Natural killer cell (primary cell): ENCODE data around the gene RPGR. TPM values are rescaled to one million over a fixed set of nuclear protein-coding genes. Genes with fewer than 3 reads are reported as not detected.

Experiments used
- ATAC-seq, 3 donors: fragments of 150-1000 bp in 2 of 3; fragments of 200-7000 bp in 1 of 3; cut with Tn5 transposase; 1 replicate in 1 of 3; 2 replicates in 2 of 3; pipeline ENCODE4 v1.10.0; 2021; ENCODE audit warnings: mild to moderate bottlenecking in 2 of 3, moderate library complexity in 2 of 3
- DNase-seq, 2 donors: peaks; one replicate each; pipeline versions ENCODE4 v3.0.0 to v3.0.0-alpha.2; 2013 to 2021; ENCODE audit warnings: mixed read lengths in 1 of 2
- H3K27ac ChIP-seq: one replicate; pipeline ENCODE4 v1.5.1; 2013; ENCODE audit warnings: mild to moderate bottlenecking, low read length
- H3K27me3 ChIP-seq: one replicate; pipeline ENCODE4 v1.6.1; 2013; ENCODE audit warnings: low read length; ENCODE audit not compliant: control insufficient read depth, insufficient read depth
- H3K36me3 ChIP-seq: one replicate; pipeline ENCODE4 v1.6.1; 2013; ENCODE audit warnings: low read length; ENCODE audit not compliant: control insufficient read depth, insufficient read depth
- H3K4me1 ChIP-seq: one replicate; pipeline ENCODE4 v1.6.1; 2013; ENCODE audit warnings: low read length; ENCODE audit not compliant: control insufficient read depth, insufficient read depth
- H3K4me3 ChIP-seq: one replicate; pipeline ENCODE4 v1.5.1; 2013; ENCODE audit warnings: low read length
- H3K9me3 ChIP-seq: one replicate; pipeline ENCODE4 v1.6.1; 2013; ENCODE audit warnings: low read length; ENCODE audit not compliant: control insufficient read depth, insufficient read depth
- H3K27ac Mint-ChIP-seq, 2 donors: one replicate each; pipeline ENCODE4 v1.8.0; 2022; ENCODE audit warnings: mild to moderate bottlenecking in 2 of 2, mixed read lengths in 2 of 2, moderate library complexity in 1 of 2
- H3K27me3 Mint-ChIP-seq, 2 donors: one replicate each; pipeline ENCODE4 v1.8.0; 2022; ENCODE audit warnings: low read depth in 2 of 2, mixed read lengths in 2 of 2
- H3K36me3 Mint-ChIP-seq: one replicate; pipeline ENCODE4 v1.8.0; 2022; ENCODE audit warnings: mixed read lengths
- H3K4me1 Mint-ChIP-seq, 2 donors: one replicate each; pipeline ENCODE4 v1.8.0; 2022; ENCODE audit warnings: mixed read lengths in 2 of 2
- H3K4me3 Mint-ChIP-seq: one replicate; pipeline ENCODE4 v1.8.0; 2022; ENCODE audit warnings: mild to moderate bottlenecking, moderate library complexity, mixed read lengths
- H3K9me3 Mint-ChIP-seq, 2 donors: one replicate each; pipeline ENCODE4 v1.8.0; 2022; ENCODE audit warnings: mixed read lengths in 2 of 2
- WGBS: methylation state at CpG from one replicate; pipeline ENCODE4 v1.1.7; 2013; ENCODE audit warnings: missing lambda C conversion rate; ENCODE audit not compliant: insufficient coverage; 5-methylcytosine and 5-hydroxymethylcytosine counted together
- intact Hi-C: fragments of 100-400 bp; cut with micrococcal nuclease; formaldehyde crosslinking; loops from one replicate; pipeline ENCODE4 v1.14.2; 2022
- total RNA-seq, 4 donors: library from RNA; stranded (reverse); fragments of 120-200 nt in 1 of 4; gene quantifications; one replicate each; pipeline versions ENCODE4 v1.2.3 to v1.2.4, GENCODE V29; 2013 to 2022
- TF ChIP-seq, protein P1 (sequence below): fragments of 200-600 bp; IDR thresholded peaks from one replicate; pipeline ENCODE4 v1.8.0; 2022; ENCODE audit warnings: antibody characterized with exemption

RPGR gene
- total RNA-seq, 3 donors from 2014 or later (not counting 1 experiment from before 2014, with no cell fraction given): 20.8 to 33.7 (median 29.0) TPM

DNA sequence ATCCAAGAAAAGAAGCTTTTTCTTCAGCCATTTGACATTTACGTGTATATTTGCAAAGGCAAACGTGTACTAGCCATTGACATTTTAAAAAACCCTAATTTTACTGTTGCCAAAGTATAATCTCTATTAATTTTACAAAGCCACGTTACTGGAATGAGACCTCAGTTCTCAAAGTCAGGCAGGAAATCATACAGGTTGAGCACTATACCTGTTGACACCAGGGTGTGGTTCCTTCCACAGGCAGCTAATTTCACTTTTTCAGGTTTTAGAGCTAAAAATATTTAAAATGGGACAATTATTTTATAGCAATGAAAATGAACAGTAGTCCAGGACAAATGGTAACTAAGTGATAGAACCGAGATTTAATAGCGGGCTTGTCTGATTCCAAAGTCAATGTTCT lies 6.5 kb downstream of the RPGR start:
- no peak overlapping the region for H3K4me3 Mint-ChIP-seq
- no peaks in the 10 kb centered on the region for H3K27me3 ChIP-seq
- no peaks in the 10 kb centered on the region for H3K36me3 ChIP-seq
- intact Hi-C loops: no loop called here
- H3K27ac Mint-ChIP-seq: no peak overlapping the region
- no peaks in the 10 kb centered on the region for H3K4me1 ChIP-seq
- no peak overlapping the region for H3K4me3 ChIP-seq
- 91% methylated on average over 5 of the region's 5 CpGs for WGBS
- H3K27me3 Mint-ChIP-seq: no peaks in the 10 kb centered on the region
- TF ChIP-seq, protein P1, sequence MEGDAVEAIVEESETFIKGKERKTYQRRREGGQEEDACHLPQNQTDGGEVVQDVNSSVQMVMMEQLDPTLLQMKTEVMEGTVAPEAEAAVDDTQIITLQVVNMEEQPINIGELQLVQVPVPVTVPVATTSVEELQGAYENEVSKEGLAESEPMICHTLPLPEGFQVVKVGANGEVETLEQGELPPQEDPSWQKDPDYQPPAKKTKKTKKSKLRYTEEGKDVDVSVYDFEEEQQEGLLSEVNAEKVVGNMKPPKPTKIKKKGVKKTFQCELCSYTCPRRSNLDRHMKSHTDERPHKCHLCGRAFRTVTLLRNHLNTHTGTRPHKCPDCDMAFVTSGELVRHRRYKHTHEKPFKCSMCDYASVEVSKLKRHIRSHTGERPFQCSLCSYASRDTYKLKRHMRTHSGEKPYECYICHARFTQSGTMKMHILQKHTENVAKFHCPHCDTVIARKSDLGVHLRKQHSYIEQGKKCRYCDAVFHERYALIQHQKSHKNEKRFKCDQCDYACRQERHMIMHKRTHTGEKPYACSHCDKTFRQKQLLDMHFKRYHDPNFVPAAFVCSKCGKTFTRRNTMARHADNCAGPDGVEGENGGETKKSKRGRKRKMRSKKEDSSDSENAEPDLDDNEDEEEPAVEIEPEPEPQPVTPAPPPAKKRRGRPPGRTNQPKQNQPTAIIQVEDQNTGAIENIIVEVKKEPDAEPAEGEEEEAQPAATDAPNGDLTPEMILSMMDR: no peak
- DNase-seq (no peak), ATAC-seq (no peak)
- H3K9me3 ChIP-seq: no peaks in the 10 kb centered on the region
- peaks cover 0 to 5% of the 10 kb centered on the region in 2 donors for H3K4me1 Mint-ChIP-seq
- H3K27ac ChIP-seq: no peak overlapping the region
- H3K36me3 Mint-ChIP-seq: no peaks in the 10 kb centered on the region
- no peaks in the 10 kb centered on the region for H3K9me3 Mint-ChIP-seq

DNA sequence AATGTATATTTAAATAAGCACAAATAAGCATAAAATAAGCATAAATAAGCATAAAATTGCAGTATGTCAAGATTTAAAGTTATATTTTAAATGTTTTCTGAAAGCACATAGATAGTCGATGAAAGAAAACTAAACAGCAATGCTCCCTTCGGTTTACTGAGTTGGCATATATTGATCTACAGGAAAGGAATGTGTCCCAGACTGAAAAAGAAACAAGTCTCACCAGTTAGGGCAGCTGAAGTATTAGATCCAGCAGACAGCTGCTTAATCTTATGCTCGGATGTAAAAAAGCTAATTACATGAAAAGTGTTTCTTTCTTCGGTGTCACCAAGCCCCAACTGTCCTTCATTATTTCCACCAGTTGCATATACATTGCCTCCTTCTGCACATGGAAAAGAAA lies 8.7 kb downstream of the RPGR start:
- WGBS: 100% methylated on average over 3 of the region's 4 CpGs
- H3K4me3 Mint-ChIP-seq: no peak overlapping the region
- no peak for DNase-seq

DNA sequence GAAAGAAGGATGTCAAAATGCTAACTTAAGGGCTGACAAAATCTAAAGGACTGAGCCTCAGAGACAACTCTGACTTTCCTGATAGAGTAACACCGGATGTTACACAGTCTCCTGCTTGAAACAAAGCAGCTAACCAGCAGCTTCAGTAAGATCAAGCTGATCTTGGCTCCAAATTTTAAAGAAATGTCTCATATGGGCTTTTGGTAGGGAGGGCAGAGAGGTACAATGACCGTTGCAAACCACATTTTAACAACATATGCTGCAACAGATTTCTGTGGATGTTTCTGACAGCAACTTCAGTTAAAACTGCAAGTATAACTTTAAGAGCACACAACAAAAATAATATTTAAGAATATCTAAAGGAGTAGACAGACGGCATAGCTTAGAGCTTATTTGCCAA lies 9.1 kb downstream of the RPGR start:
- H3K4me1 ChIP-seq: no peaks in the 10 kb centered on the region
- H3K4me3 ChIP-seq: no peak overlapping the region
- no peak overlapping the region for H3K27ac ChIP-seq
- H3K27ac Mint-ChIP-seq: no peak overlapping the region
- no peaks in the 10 kb centered on the region for H3K9me3 ChIP-seq
- no peak overlapping the region for H3K4me3 Mint-ChIP-seq
- 67% methylated on average over 1 of the region's 3 CpGs for WGBS
- H3K27me3 Mint-ChIP-seq: no peaks in the 10 kb centered on the region
- H3K9me3 Mint-ChIP-seq: no peaks in the 10 kb centered on the region
- TF ChIP-seq, protein P1: no peak
- H3K27me3 ChIP-seq: no peaks in the 10 kb centered on the region
- no peaks in the 10 kb centered on the region for H3K36me3 Mint-ChIP-seq
- no peak for DNase-seq
- intact Hi-C loops: no loop called here
- H3K36me3 ChIP-seq: no peaks in the 10 kb centered on the region
- H3K4me1 Mint-ChIP-seq: no peaks in the 10 kb centered on the region
- ATAC-seq: no peak

More for the DNA sequence above, 8.7 kb downstream of the RPGR start:
- TF ChIP-seq, protein P1: no peak
- no peaks in the 10 kb centered on the region for H3K9me3 Mint-ChIP-seq
- no peak overlapping the region for H3K27ac ChIP-seq
- no peak for ATAC-seq
- no peaks in the 10 kb centered on the region for H3K9me3 ChIP-seq
- intact Hi-C loops: no loop called here
- H3K4me1 ChIP-seq: no peaks in the 10 kb centered on the region
- H3K36me3 ChIP-seq: no peaks in the 10 kb centered on the region
- H3K4me3 ChIP-seq: no peak overlapping the region
- H3K4me1 Mint-ChIP-seq: no peaks in the 10 kb centered on the region
- no peaks in the 10 kb centered on the region for H3K36me3 Mint-ChIP-seq
- H3K27ac Mint-ChIP-seq: no peak overlapping the region
- H3K27me3 ChIP-seq: no peaks in the 10 kb centered on the region
- H3K27me3 Mint-ChIP-seq: no peaks in the 10 kb centered on the region

DNA sequence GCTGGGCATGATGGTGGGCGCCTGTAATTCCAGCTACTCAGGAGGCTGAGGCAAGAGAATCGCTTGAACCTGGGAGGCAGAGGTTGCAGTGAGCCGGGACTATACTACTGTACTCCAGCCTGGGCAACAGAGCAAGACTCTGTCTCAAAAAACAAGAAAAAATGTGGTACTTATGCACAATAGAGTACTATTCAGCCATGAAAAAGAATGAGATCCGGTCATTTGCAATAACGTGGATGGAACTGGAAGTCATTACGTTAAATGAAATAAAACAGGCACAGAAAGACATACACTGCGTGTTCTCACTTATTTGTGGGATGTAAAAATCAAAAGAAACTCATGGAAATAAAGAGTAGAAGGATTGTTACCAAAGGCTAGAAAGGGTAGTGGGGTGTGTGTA lies 12.1 kb downstream of the RPGR start:
- Histone ChIP-seq H3K4me3 (no peak overlapping the region), H3K9me3 (no peaks in the 10 kb centered on the region), H3K27ac (no peak overlapping the region), H3K4me1 (no peaks in the 10 kb centered on the region), H3K36me3 (no peaks in the 10 kb centered on the region), H3K27me3 (no peaks in the 10 kb centered on the region)
- Mint-ChIP-seq H3K4me1 (no peaks in the 10 kb centered on the region), H3K4me3 (no peak overlapping the region), H3K27ac (no peak overlapping the region), H3K9me3 (no peaks in the 10 kb centered on the region), H3K36me3 (no peaks in the 10 kb centered on the region), H3K27me3 (no peaks in the 10 kb centered on the region)
- 99% methylated on average over 7 of the region's 7 CpGs for WGBS
- intact Hi-C loops: no loop called here
- no peak for DNase-seq
- no peak for ATAC-seq
- TF ChIP-seq, protein P1: no peak
